Activated CD4-positive, CD25-positive, alpha-beta regulatory T cell treated with anti-CD3 and anti-CD28 coated beads, Interleukin-2, amount 50 U/mL, for 72 hours (primary cell): Measurements from ENCODE around the gene ATF6.
A peak's percentile ranks its signal among the peaks of the same experiment; 100 is the strongest.
"Not testable (repeated sequence)": the region's sequence is repeated elsewhere in the genome, so short reads cannot be mapped to it uniquely, and the experiment has no call there.

Experiments
- DNase-seq: peaks from one replicate; pipeline ENCODE4 v3.0.0; 2021

ATF6 gene

GRCh38 chr1:161735837-161736236, 30.3 kb upstream of the ATF6 start:
- no peak for DNase-seq

GRCh38 chr1:161736335-161736969, 29.7 kb upstream of the ATF6 start:
- DNase-seq: no peak

DNA sequence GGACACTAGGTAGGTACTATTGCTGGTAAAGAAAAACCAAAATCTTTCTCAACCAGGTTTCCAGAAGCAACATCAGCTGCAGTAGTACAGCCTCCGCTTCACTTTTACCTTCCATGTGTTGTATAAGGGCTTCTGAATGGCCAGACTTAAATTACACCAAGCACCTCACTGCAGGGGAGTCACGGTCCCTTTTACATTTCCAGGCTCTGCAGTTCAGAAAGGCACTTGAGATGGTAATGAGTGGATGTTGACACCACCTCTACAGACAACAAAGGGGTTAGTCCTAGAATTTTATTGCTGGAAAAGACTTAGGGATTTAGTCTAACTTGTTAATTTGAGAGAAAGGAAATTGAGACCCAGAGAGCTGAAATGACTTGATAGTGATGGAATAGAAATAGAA, 28.5 kb upstream of the ATF6 start:
- no peak for DNase-seq

DNA sequence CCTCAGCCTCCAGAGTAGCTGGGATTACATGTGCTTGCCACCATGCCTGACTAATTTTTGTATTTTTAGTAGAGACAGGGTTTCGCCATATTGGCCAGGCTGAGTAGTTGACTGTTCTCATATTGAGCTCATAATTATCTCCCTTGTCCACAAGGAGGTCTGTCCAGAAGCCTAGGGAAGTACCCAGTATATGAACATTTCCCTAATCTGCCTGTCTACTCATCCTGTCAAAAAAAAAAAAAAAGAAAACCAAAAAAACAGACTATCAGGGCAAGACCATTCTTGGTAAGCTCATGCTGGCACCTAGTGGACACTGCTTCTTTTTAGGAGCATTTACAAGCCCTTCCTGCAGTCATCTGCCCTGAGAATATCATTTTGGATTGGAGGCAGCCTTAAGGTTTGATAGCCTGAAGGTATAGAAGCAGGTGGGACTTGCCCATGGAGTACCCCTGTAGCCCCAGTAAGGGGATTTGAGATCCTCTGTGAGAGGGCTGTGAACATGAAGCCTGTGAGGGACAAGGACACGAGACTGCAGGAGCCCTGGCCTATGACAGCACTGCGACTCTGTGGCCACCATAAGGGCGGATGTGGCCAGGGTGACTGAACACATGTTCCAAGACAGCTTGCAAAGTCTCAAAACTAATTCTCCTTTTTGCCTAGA, 27.4 kb upstream of the ATF6 start:
- no peak for DNase-seq

DNA sequence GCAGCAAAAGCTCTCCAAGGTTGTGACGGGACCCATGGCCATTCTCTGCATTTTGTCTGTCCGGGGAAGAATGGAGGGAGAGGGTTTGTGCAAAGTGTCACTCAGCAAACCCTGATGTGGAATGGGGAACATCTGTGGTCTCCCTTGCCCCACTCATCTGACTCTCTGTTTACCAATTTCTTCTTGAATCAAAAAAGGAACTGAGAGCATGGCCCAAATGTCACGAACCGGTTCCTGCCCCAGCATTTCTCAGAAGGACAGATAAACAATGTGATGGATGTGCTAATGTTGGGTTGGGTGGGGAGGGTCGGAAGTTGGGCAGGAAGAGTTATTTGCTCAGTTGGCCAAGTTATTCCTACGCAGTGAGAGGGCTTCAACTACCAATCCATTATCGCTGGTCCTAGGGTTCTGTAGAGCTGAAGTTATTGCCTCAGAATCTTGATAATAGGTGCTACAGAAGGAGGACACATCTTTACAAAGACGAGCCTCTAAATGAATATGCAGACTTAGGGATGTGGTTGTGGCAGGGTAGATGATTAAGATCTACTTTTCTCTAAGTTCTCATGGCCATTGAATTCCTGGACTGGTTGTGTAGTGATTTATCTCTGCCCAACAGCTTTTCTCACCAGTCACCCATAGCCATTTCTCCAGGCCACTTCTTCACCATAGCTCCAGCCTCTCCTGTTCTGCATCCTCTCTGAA, 26.1 kb upstream of the ATF6 start:
- DNase-seq: no peak

DNA sequence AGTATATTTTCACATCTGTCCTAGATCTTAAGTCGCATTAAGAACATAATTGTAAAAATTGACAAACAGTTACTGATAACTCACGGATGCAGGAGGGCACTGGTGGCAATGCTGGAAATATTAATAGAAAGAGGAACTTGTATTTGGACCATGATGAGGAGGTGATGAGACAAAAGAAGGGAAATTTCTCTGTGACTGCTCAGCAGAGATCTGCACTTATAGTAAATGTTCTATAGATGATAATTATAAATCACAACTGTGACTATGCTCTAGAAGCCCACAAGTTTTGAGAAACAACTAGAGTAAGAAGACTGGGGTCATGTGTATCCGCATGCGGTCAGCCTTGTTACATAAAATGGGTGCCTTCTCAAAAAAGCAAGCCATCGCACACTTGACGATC, 25.2 kb upstream of the ATF6 start:
- no peak for DNase-seq

GRCh38 chr1:161743231-161743630, 22.9 kb upstream of the ATF6 start:
- DNase-seq: no peak

GRCh38 chr1:161747801-161748200, 18.3 kb upstream of the ATF6 start:
- DNase-seq: no peak

- peak; percentile 78 for DNase-seq
Observed at GRCh38 chr1:161749509-161750407, 16.4 kb upstream of the ATF6 start, which contains the start of gene DUSP12. TSS of gene DUSP12 (plus strand) at chr1:161749786. CDS start at chr1:161749802, 16 bp downstream.

DNA sequence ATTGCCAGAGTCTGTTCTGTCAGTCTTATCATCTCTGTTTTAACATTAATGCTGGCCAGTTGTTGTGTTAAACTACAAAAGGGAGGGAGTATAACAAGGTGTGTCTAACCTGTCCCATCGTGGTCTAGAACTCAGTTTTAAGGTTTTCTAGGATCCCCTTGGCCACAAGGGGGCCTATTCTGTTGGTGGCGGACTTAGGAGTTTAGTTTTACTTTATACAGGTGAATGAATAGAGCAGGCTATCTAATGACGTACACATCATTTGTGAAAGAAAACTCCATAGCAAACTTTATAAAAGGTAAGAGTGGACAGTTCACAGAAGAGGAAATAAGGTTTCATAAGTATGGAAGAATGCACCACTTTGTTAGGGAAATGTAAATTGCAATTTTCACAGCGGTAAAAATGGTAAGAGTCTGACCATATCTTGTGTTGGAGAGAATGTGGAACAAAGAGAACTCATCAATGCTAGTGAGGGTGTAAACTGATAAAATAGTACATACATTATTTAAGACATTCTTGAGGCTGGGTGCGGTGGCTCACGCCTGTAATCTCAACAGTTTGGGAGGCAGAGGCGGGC, 2.5 kb upstream of the ATF6 start:
- no peak for DNase-seq

DNA sequence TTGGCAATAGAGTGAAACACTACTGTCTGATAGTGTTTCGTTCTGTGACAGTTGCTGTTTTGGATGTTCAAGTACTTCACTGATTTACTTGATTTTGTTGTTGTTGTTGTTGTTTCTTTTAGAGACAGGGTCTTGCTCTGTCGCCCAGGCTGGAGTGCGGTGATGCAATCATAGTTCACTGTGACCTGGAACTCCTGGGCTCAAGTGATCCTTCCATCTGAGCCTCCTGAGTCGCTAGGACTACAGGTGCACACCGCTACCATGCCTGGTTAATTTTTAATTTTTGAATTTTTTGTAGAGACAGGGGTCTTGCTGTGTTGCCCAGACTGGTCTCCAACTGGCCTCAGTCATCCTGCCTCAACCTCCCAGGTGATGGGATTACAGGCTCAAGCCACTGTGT, 2.3 kb downstream of the ATF6 start:
- DNase-seq: no peak

DNA sequence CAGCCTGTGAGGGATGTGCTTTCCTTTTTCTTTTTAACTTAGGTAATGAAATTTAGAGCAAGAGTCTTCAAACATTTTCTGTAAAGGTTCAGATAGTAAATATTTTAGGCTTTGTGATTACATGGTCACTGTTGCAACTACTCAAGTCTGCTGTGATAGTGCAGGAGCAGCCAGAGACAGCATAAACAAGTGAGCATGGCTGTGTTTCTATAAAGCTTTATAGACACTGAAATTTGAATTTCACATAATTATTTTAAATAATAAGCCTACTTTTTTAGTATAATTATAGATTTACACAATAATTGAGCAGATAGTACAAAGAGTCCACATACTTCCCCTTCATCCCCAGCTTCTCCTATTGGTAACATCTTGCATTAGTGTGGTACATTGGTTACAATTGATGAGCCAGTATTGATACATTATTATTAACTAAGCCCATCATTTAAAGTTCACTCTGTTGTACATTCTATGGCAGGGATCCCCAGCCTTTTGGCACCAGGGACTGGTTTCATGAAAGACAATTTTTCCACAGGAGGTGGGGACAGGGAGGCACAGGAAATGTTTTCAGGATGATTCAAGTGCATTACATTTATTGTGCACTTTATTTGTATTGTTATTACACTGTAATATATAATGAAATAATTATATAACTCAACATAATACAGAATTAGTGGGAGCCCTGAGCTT, 3.0 kb downstream of the ATF6 start:
- no peak for DNase-seq

DNA sequence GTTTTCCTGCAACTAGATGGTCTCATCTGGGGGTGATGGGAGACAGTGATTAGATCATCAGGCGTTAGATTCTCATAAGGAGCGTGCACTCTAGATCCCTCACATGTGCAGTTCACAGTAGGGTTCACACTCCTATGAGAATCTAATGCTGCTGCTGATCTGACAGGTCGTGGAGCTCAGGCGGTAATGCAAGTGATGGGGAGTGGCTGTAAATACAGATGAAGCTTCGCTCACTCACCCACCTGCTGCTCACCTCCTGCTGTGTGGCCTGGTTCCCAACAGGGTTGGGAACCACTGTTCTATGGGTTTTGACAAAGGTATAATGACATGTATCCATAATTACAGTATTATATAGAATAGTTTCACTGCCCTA, 3.5 kb downstream of the ATF6 start:
- DNase-seq: not testable (repeated sequence)

DNA sequence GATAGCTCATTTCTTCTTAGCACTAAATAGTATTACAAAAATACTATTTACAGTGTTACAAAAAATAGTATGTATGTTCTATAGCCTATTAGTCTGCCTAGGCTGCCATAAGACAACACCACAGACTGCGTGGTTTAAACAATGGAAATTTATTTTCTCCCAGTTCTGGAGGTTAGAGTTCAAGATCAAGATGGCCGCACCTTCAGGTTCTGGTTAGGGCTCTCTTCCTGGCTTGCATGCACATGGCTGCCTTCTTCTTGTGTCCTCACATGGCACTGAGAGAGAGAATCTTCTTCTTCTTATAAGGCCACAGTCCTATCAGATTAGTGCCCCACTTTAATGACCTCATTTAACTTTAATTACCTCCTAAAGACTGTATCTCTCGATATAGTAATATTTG, 4.1 kb downstream of the ATF6 start:
- no peak for DNase-seq

GRCh38 chr1:161771161-161771560, 5.0 kb downstream of the ATF6 start:
- no peak for DNase-seq

GRCh38 chr1:161771973-161772372, 5.9 kb downstream of the ATF6 start:
- no peak for DNase-seq

DNA sequence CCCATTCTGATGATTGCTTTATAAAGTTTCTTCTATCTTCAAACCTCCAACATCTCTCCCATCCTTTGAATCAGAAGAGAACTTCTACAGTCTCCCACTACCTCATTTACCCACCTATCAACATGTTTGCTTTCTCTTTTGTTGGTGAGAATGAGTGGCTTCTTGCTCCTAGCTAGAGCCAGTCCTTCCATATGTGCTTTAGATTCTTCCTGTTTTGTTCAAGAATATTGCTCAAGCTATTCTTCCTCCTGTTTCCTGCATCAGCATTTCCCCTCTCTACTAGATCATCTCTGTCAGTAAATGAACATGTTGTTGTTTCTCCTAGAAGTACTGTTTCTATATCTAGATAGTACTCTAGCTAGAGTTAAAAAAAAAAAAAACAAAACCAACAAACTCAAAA, 6.3 kb downstream of the ATF6 start:
- DNase-seq: no peak

DNA sequence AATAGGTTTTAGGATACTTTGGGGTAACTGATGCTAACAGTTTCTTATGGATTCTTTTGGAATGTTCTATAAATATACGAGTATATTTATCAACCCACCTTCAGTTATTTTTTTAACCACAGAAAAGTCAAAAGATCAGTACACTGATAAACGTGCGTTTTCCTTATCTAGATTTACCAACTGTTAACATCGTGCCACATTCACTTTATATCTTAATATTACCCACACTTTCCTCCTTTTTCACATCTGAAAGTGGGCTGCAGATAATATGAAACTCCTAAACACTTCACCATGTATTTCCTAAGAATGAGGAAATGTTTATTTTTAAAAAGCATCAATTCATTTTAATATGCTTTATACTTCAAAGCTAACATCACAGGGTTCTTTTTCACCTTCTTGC, 7.7 kb downstream of the ATF6 start:
- no peak for DNase-seq

- no peak for DNase-seq
Observed at GRCh38 chr1:161777261-161777660, 11.1 kb downstream of the ATF6 start.

DNA sequence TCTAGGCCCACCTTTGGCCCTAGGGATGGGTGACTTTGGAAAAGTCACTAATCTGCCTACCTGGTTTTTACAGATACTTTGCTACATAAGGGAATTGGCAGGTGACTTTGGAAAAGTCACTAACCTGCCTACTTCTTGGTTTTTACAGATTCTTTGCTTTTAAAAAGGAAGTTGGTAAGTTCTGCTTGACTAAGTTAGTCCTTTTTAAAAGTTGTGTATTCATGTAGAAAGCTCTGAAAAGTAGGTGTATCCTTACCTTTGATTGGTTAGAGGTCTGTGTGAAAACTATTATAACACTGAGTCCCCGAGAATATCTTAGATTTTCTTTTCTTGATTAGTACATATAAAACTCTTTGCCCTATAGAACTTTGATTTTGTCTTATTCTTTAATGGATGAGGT, 12.4 kb downstream of the ATF6 start:
- no peak for DNase-seq

GRCh38 chr1:161779393-161779792, 13.3 kb downstream of the ATF6 start:
- DNase-seq: no peak

- no peak for DNase-seq
Observed at GRCh38 chr1:161781995-161782394, 15.9 kb downstream of the ATF6 start.
